Activated CD4-positive, alpha-beta T cell treated with anti-CD3 and anti-CD28 coated beads, Interleukin-2, Interleukin-4, amounts not matched to agents 100 ng/mL and 50 ng/mL, durations not matched to agents 16 hours and 8 hours (primary cell): ENCODE measurements around the gene RMND5B.

Experiments
- DNase-seq: peaks from one replicate; pipeline ENCODE4 v3.0.0-alpha.2; 2020; ENCODE audit warnings: low spot score

Gene RMND5B

GRCh38 chr5:178131446-178131996, 707 bp downstream of the RMND5B start:
- no peak for DNase-seq

- DNase-seq = no peak
Observed at GRCh38 chr5:178136990-178137389, 6.2 kb downstream of the RMND5B start.

GRCh38 chr5:178137991-178138390, 7.2 kb downstream of the RMND5B start:
- no peak for DNase-seq

GRCh38 chr5:178141550-178141949, 10.7 kb downstream of the RMND5B start:
- no peak for DNase-seq

GRCh38 chr5:178142642-178143041, 11.8 kb downstream of the RMND5B start:
- DNase-seq = no peak

GRCh38 chr5:178143246-178143645, 12.4 kb downstream of the RMND5B start:
- no peak for DNase-seq

GRCh38 chr5:178143901-178144300, 13.1 kb downstream of the RMND5B start:
- no peak for DNase-seq

- DNase-seq = peak; percentile 49
Observed at GRCh38 chr5:178145965-178146820, 15.4 kb downstream of the RMND5B start.

- no peak for DNase-seq
Observed at GRCh38 chr5:178147406-178147805, 16.6 kb downstream of the RMND5B start.

GRCh38 chr5:178149199-178149932, 18.6 kb downstream of the RMND5B start:
- no peak for DNase-seq

- no peak for DNase-seq
Observed at GRCh38 chr5:178150977-178151734, 20.3 kb downstream of the RMND5B start.

- DNase-seq = no peak
Observed at GRCh38 chr5:178152491-178153444, 22.0 kb downstream of the RMND5B start.

- DNase-seq = peak; percentile 99
Observed at GRCh38 chr5:178153530-178154340, 22.9 kb downstream of the RMND5B start, which contains the start of gene NHP2. TSS of gene NHP2 (minus strand) at chr5:178153885. CDS start at chr5:178153817, 68 bp downstream.

GRCh38 chr5:178155065-178155464, 24.3 kb downstream of the RMND5B start:
- no peak for DNase-seq

- no peak for DNase-seq
Observed at GRCh38 chr5:178160176-178160575, 29.4 kb downstream of the RMND5B start.

- DNase-seq = no peak
Observed at GRCh38 chr5:178162481-178162880, 31.7 kb downstream of the RMND5B start.

- DNase-seq = peak; percentile 92
Observed at GRCh38 chr5:178163772-178164735, 33.2 kb downstream of the RMND5B start.

GRCh38 chr5:178165581-178165980, 34.8 kb downstream of the RMND5B start:
- no peak for DNase-seq

GRCh38 chr5:178170455-178170854, 39.6 kb downstream of the RMND5B start:
- DNase-seq = no peak
